GM21528 (cell line): ENCODE data around the gene APOLD1.
"Not testable (repeated sequence)": the region's sequence is repeated elsewhere in the genome, so short reads cannot be mapped to it uniquely, and the experiment has no call there.

Source experiments
- ATAC-seq: cut with Tn5 transposase; IDR thresholded peaks from one replicate; pipeline ENCODE4 v1.9.1; 2021; ENCODE audit warnings: mild to moderate bottlenecking, moderate library complexity; ENCODE audit not compliant: unreplicated experiment, low FRiP score

APOLD1 gene

GRCh38 chr12:12806784-12807516 lies 21.5 kb downstream of the APOLD1 start:
- ATAC-seq, result no peak

- not testable (repeated sequence) for ATAC-seq
Observed at GRCh38 chr12:12807517-12807903, 22.1 kb downstream of the APOLD1 start.

- ATAC-seq, result peak; percentile 68
Observed at GRCh38 chr12:12807970-12808702, 22.7 kb downstream of the APOLD1 start.

GRCh38 chr12:12810553-12811021 lies 25.1 kb downstream of the APOLD1 start:
- no peak for ATAC-seq

GRCh38 chr12:12811343-12811742 lies 25.9 kb downstream of the APOLD1 start:
- ATAC-seq, result no peak

- ATAC-seq, result no peak
Observed at GRCh38 chr12:12812174-12812573, 26.7 kb downstream of the APOLD1 start.

GRCh38 chr12:12812618-12813119 lies 27.2 kb downstream of the APOLD1 start:
- no peak for ATAC-seq

- ATAC-seq, result peak; percentile 67
Observed at GRCh38 chr12:12813120-12814101, 28.0 kb downstream of the APOLD1 start, which contains the start of gene DDX47. TSS of gene DDX47 (plus strand) at chr12:12813346. CDS start at chr12:12813368, 22 bp downstream.

- ATAC-seq, result no peak
Observed at GRCh38 chr12:12817616-12818015, 32.2 kb downstream of the APOLD1 start.

- ATAC-seq, result no peak
Observed at GRCh38 chr12:12818701-12819100, 33.2 kb downstream of the APOLD1 start.

- no peak for ATAC-seq
Observed at GRCh38 chr12:12819221-12819620, 33.8 kb downstream of the APOLD1 start.

- no peak for ATAC-seq
Observed at GRCh38 chr12:12819752-12820311, 34.4 kb downstream of the APOLD1 start.

GRCh38 chr12:12820376-12820775 lies 34.9 kb downstream of the APOLD1 start:
- ATAC-seq, result not testable (repeated sequence)

- peak; percentile 66 for ATAC-seq
Observed at GRCh38 chr12:12821975-12822374, 36.5 kb downstream of the APOLD1 start.

GRCh38 chr12:12822886-12823285 lies 37.4 kb downstream of the APOLD1 start:
- ATAC-seq, result no peak

- no peak for ATAC-seq
Observed at GRCh38 chr12:12823300-12823699, 37.8 kb downstream of the APOLD1 start.

- ATAC-seq, result no peak
Observed at GRCh38 chr12:12823811-12824210, 38.4 kb downstream of the APOLD1 start.

- no peak for ATAC-seq
Observed at GRCh38 chr12:12835378-12836146, 50.1 kb downstream of the APOLD1 start.

GRCh38 chr12:12836571-12836970 lies 51.1 kb downstream of the APOLD1 start:
- ATAC-seq, result no peak
